HT1080 (cell line): ENCODE results near the gene LSM7. TPM values are rescaled to one million over a fixed set of nuclear protein-coding genes. Genes with fewer than 3 reads are reported as not detected.

Experiments
- DNase-seq: peaks from one replicate; pipeline ENCODE4 v3.0.0-alpha.2; 2015; ENCODE audit warnings: low read depth
- total RNA-seq: library from RNA; depleted of rRNA; stranded (reverse); fragments of >200 nt; shearing (Covaris generic); gene quantifications from 2 replicates; pipeline ENCODE4 v1.2.3, GENCODE V29; 2014

The LSM7 gene
- total RNA-seq, 1 experiment from 2014 or later = 280 TPM

- no peak for DNase-seq
Observed at GRCh38 chr19:2325281-2326046, 2.9 kb downstream of the LSM7 start.

DNA sequence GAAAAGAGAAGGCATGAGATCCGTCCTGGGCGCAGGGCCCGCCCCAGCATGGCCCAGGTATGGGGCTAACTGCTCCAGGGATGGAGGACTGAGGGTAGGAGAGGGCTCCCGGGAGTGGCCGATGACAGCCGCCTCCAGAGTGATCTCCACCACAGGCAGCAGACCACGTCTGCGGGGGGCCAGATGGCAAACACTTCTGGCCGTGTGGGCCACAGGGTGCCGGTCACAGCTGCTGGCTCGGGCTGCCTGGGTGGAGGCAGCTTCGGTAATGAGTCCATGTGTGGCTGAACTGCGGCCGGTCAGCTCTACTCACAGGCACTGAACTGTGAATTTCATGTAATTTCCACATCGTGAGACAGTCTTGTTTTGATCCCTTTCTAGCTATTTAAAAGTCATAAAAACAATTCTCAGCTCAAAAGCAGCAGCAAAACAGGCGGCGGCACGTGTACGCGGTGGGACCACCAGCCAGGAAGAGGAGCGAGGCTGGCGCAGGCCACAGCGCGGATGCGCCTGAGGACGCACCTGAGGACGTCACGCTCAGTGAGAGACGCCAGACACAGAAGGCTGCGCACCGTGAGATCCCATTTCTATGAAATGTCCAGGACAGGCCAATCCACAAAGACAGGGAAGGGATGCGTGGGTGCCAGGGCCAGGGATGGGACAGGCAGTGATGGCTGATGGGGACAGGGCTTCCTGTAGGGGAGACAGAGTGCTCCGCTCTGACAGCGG is 4.0 kb downstream of the LSM7 start:
- DNase-seq = no peak

DNA sequence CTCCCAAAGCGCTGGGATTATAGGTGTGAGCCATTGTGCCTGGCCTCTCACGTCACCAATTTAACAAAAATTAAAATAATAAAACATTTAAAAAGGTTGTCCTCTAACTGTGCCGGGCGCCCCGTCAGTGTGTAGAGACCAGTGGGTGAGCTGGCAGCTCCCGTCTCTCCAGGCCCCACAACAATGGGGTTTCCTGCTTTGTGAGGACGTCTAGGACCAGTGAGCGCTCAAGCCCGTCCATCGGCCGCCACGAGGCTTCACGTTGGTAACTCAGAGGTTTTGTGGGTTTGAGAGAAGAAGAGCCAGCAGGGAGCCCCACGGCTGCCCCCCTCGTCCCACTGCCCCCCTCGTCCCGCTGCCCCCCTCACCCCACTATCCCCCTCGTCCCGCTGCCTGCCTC is 4.7 kb downstream of the LSM7 start:
- DNase-seq = no peak

DNA sequence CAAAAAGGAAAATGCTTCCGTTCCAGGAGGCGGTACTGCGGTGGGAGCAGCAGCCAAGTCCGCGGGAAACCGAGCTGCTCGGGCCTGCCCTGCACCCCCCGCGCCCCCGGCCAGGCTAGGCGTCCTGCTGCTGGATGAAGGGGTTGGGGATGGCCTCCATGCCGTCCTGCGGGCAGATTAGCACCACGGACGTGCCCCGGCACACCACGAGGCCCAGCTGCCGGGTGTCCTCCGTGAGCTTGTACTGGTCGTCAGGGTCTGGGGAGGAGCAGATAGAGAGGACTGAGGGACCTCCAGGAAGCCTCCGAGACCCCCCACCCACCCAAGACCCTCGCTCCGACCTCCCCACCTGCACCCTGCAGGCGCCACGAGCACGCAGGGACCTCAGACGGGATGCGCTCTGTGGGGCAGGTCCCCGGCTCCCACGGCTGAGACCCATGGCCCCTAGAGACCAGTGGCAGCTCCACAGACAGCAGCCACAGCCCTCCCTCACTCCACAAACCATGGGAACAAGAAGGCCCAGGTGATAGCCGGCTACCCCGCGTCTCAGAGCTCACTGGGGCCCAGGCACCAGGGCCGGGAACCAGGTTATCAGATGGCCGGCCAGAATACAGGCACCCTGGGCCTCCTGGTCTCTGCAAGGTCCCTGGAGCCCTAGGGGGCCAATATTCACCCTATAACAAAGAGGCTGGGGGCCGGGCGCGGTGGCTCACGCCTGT is 6.7 kb downstream of the LSM7 start:
- DNase-seq = no peak

DNA sequence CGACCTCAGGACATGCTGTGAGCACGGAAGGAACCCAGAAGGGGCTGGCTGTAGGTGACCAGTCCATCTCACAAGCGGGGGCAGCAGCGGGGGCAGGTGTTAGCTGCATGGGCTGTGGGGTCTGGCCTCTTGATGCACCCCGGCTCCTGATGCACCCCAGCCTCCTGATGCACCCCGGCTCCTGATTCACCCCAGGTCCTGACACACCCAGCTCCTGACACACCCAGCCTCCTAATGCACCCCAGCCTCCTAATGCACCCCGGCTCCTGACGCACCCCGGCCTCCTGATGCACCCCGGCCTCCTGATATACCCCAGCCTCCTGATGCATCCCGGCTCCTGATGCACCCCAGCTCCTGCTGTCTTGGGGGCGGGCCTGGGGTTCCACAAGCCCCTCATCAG is 7.4 kb downstream of the LSM7 start:
- no peak for DNase-seq

DNA sequence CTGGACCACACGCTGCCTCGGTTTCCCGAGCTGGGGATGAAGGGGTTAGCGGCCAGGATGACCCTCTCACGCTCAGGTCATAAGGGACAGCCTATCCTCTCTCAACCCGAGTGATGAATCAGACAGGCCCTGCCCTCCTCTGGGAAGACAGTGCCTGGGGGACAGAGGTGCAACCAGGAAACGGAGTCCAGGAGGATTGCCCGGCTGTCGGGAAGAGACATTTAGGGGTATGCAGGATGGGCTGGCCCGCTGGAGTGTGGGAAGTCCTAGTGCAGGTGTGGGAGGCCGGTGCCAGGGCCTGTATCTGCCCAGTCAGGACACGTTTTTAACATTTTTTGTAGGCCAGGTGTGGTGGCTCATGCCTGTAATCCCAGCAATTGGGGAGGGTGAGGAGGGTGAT is 8.3 kb downstream of the LSM7 start:
- DNase-seq = no peak

- DNase-seq = no peak
Observed at GRCh38 chr19:2319551-2319950, 8.8 kb downstream of the LSM7 start.

DNA sequence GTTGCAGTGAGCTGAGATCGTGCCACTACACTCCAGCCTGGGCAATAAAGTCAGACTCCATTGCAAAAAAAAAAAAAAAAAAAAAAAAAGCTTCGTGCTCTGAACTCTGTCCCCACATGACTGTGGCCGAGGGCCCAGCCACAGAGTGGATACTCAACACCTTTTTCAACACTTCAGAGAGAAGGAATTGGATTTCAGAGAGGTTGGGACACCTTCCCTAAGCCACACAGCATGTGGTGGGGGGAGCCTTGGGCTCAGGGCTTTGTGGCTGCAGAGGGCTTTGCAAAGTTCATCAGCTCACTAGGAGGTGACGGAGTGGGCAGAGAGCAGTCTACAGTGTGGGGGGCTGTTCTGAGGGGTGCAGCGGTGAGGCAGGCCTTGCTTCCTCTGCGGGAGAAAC is 9.5 kb downstream of the LSM7 start:
- DNase-seq = no peak

DNA sequence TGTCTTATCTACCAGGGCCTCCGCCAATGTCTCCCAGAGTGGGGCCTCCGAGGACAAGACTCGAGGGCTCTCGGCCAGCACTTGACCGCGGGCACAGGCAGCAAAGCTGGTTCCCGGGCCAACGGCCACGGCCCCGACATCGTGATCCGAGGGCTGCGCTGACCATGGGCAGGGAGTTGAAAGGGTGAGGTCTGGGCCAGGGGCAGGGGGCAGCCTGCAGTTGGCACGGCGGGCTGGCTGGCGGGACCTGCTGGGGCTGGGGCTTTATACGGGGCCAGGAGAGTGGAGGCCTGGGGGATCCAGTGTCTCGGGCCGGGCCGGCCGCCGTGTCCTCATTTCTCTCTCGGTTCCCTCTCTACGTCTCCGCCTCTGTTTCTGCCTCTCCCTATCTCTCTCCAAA is 10.6 kb downstream of the LSM7 start:
- no peak for DNase-seq

DNA sequence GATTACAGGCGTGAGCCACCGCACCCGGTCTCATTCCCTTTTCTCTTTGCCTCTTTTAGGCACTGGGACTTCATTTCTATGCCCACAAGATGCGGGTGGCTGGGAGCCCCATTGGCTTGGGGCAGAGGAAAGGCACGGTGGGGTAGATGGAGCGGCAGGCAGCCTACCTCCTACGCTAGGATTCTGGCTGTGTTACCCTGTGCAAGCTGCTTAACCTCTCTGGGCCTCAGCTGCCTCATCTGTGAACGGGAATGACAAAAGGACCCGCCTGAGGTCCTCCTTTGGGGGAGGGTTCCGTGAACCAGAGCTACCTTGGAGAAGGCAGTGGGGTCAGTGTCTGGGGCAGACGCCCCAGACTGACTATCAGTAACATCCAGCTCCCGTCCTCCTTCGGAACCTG is 11.1 kb downstream of the LSM7 start:
- no peak for DNase-seq

DNA sequence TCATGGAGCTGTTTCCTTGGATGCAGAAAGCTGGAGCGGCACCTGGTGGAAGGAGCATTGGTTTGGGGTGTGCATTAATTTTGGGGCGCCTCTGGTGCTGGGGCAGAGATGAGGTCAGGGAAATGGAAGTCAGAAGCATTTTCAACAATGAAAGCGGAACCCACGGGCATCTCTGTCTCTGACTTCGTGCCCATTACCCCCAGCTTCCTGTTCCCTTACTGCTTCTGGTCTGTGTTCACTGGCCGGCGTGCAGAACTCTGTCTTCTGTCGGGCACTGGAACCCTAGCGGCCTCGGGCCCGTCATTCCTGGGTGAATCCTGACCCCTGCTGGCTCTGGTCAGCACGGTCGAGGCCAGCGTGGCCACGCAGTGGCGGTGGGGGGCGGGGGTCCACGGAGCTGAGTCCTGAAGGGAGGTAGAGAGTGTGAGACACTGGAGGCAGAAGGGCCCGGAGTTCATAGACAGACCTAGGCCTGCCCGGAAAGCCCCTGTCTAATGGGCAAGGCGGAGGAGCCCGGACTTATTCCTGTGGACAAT is 12.5 kb downstream of the LSM7 start:
- peak; percentile 62 for DNase-seq

- DNase-seq = no peak
Observed at GRCh38 chr19:2315121-2315817, 13.1 kb downstream of the LSM7 start.

DNA sequence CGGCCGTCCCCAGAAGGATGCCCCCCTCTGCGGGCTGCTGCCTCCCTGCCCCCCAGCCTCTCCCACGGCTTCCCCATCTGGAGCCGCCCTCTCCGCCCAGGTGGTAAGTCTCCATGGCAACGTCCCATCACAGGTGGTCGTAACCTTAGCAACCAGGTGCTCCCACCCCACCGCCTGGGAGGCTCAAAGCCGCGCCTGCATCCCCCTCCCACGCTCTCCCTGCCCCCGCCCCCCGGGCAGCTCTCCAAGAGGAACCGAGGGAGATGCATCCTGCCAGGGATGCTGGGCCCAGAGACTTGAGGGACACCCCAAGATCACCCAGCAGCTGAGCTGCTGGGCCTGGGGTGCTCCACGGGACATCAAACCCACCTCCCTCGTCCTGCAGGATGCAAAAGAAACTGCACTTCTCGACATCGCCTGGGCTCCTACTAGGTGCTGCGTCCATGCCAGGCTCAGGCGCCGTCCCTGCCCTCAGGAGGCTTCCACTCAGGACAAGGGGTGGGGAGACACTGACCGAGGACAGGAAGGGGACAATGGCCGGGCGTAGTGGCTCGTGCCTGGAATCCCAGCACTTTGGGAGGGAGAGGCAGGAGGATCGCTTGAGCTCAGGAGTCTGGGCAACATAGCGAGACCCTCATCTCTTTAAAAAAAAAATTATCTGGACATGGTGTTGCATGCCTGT is 15.4 kb downstream of the LSM7 start:
- no peak for DNase-seq

- no peak for DNase-seq
Observed at GRCh38 chr19:2311093-2311492, 17.3 kb downstream of the LSM7 start.

- DNase-seq = peak; percentile 61
Observed at GRCh38 chr19:2309734-2310362, 18.5 kb downstream of the LSM7 start.

DNA sequence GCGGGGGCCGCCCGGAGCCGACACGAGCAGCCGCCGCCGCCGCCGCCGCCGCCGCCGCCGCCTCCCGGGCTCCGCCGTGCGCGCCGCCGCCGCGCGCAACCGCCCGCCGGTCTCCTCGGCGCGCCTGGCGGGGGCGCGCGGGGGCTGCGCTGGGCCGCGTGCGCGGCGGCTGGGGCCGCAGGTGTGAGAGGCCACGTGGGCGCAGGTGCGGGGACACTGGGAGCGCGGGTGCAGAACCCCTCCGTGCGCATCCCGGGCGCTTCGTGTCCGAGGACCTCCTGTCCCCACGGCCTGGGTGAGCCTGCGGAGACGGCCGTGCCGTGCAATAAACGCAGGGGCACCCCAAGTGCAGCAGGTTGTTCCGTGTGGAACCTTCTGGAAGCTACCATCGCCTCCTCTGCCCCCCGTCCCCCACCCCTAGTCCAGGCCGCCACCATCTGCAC is 20.3 kb downstream of the LSM7 start, which contains the start of gene LINGO3:
Gene LINGO3, minus strand, starts transcription at position 41 of the 443 bp plus-strand sequence. CDS start 16,378 bp downstream, outside the sequence.
- no peak for DNase-seq

DNA sequence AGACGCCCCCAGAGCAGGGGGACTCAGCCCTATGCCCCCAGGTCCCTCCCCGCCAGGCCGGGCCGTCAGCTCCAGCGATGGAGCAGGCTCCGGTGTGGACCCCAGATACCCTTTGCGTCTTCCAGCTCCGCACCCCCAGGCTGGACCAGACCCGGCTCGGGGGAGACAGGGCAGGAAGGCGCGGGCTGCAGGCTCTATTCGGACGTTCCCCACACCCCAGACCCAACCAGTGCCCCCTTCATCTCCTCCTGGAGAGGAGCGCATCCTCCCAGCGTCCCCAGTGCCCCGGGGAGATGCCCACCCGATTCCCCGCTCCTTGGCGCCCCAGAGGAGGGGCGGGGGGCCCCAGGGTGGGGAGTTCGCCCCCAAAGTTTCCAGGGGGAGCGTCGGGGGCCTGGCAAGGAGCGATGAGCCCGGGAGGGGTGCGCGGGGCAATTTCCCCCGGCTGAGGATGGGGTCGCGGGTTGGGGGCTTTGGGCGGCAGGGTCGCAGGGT is 20.8 kb downstream of the LSM7 start:
- no peak for DNase-seq

GRCh38 chr19:2306971-2307370 is 21.4 kb downstream of the LSM7 start:
- DNase-seq = no peak

- no peak for DNase-seq
Observed at GRCh38 chr19:2306281-2306806, 22.0 kb downstream of the LSM7 start.
